Left forelimb (tissue), 1 donor: ENCODE data around the gene TTLL5.

Source experiments
- DNase-seq: peaks from one replicate; pipeline ENCODE4 v3.0.0-alpha.2; 2018; ENCODE audit warnings: low spot score

TTLL5 gene

GRCh38 chr14:75804570-75805275 lies 143.7 kb downstream of the TTLL5 start:
- no peak for DNase-seq

GRCh38 chr14:75805646-75806045 lies 144.6 kb downstream of the TTLL5 start:
- DNase-seq: no peak

GRCh38 chr14:75806352-75806832 lies 145.3 kb downstream of the TTLL5 start:
- DNase-seq: no peak

- DNase-seq: no peak
These were observed 146.8 kb downstream of the TTLL5 start for GRCh38 chr14:75807667-75808360.

GRCh38 chr14:75811136-75811829 lies 150.2 kb downstream of the TTLL5 start:
- no peak for DNase-seq

GRCh38 chr14:75811872-75812499 lies 150.9 kb downstream of the TTLL5 start:
- DNase-seq: no peak

- no peak for DNase-seq
These were observed 151.6 kb downstream of the TTLL5 start for GRCh38 chr14:75812622-75813021.

GRCh38 chr14:75820761-75821160 lies 159.7 kb downstream of the TTLL5 start:
- DNase-seq: no peak

GRCh38 chr14:75821831-75822521 lies 160.9 kb downstream of the TTLL5 start:
- DNase-seq: no peak

GRCh38 chr14:75822522-75823141 lies 161.6 kb downstream of the TTLL5 start:
- no peak for DNase-seq

GRCh38 chr14:75823334-75823733 lies 162.3 kb downstream of the TTLL5 start:
- no peak for DNase-seq

- no peak for DNase-seq
These were observed 163.3 kb downstream of the TTLL5 start for GRCh38 chr14:75824318-75824717.

GRCh38 chr14:75825147-75825592 lies 164.1 kb downstream of the TTLL5 start:
- no peak for DNase-seq

- DNase-seq: no peak
These were observed 165.6 kb downstream of the TTLL5 start for GRCh38 chr14:75826599-75826998.

- no peak for DNase-seq
These were observed 166.3 kb downstream of the TTLL5 start for GRCh38 chr14:75827331-75827730.

- DNase-seq: no peak
These were observed 168.3 kb downstream of the TTLL5 start for GRCh38 chr14:75829316-75829715.

GRCh38 chr14:75831455-75831854 lies 170.4 kb downstream of the TTLL5 start:
- peak; percentile 77 for DNase-seq

- no peak for DNase-seq
These were observed 170.9 kb downstream of the TTLL5 start for GRCh38 chr14:75831952-75832351.

- DNase-seq: no peak
These were observed 171.7 kb downstream of the TTLL5 start for GRCh38 chr14:75832621-75833297.

GRCh38 chr14:75833326-75834020 lies 172.4 kb downstream of the TTLL5 start:
- no peak for DNase-seq
